Amygdala (tissue), 56 donors: Measurements from ENCODE around the gene GRB10.

Experiments
- DNase-seq, 56 donors: peaks; one replicate each; lab custom pipeline; 2025; lab: John Stamatoyannopoulos, UW

The GRB10 gene

GRCh38 chr7:50805447-50806125, 22.9 kb upstream of the GRB10 start:
- no peak for DNase-seq

GRCh38 chr7:50803359-50804337, 21.0 kb upstream of the GRB10 start:
- no peak for DNase-seq

- DNase-seq: no peak
Measured at GRCh38 chr7:50801907-50802306, 19.2 kb upstream of the GRB10 start.

GRCh38 chr7:50799873-50800272, 17.2 kb upstream of the GRB10 start:
- DNase-seq: no peak

GRCh38 chr7:50798126-50798525, 15.4 kb upstream of the GRB10 start:
- no peak for DNase-seq

- DNase-seq: no peak
Measured at GRCh38 chr7:50795831-50796230, 13.1 kb upstream of the GRB10 start.

- DNase-seq: no peak
Measured at GRCh38 chr7:50795253-50795652, 12.6 kb upstream of the GRB10 start.

GRCh38 chr7:50793947-50794570, 11.4 kb upstream of the GRB10 start:
- no peak for DNase-seq

GRCh38 chr7:50793120-50793946, 10.6 kb upstream of the GRB10 start:
- peak in 12 of 56 donors; percentile 7 to 48 (median 20) for DNase-seq

GRCh38 chr7:50792342-50793119, 9.8 kb upstream of the GRB10 start:
- DNase-seq: peak in 1 of 56 donors; percentile 21

- DNase-seq: no peak
Measured at GRCh38 chr7:50791938-50792341, 9.2 kb upstream of the GRB10 start.

- DNase-seq: no peak
Measured at GRCh38 chr7:50791363-50791937, 8.8 kb upstream of the GRB10 start.

- no peak for DNase-seq
Measured at GRCh38 chr7:50790381-50790780, 7.7 kb upstream of the GRB10 start.

- no peak for DNase-seq
Measured at GRCh38 chr7:50788382-50788781, 5.7 kb upstream of the GRB10 start.

GRCh38 chr7:50787825-50788224, 5.1 kb upstream of the GRB10 start:
- DNase-seq: no peak

- DNase-seq: no peak
Measured at GRCh38 chr7:50785346-50785745, 2.6 kb upstream of the GRB10 start.

GRCh38 chr7:50783801-50784507, 1.3 kb upstream of the GRB10 start:
- DNase-seq: no peak

GRCh38 chr7:50783303-50783702, 607 bp upstream of the GRB10 start:
- no peak for DNase-seq
